Endodermal cell (in vitro differentiated cells): ENCODE data around the gene CEP55. TPM values are rescaled to one million over a fixed set of nuclear protein-coding genes. Genes with fewer than 3 reads are reported as not detected.

Experiments
- DNase-seq: peaks from one replicate; pipeline ENCODE4 v3.0.0-alpha.2; 2017
- H3K27ac ChIP-seq: 2 replicates; pipeline ENCODE4 v1.5.1; 2013; ENCODE audit warnings: mild to moderate bottlenecking, low read depth, low read length, moderate library complexity
- H3K27me3 ChIP-seq: 2 replicates; pipeline ENCODE4 v1.6.1; 2013; ENCODE audit warnings: mild to moderate bottlenecking, low read length, moderate library complexity; ENCODE audit not compliant: insufficient read depth, control insufficient read depth, poor library complexity, severe bottlenecking
- H3K36me3 ChIP-seq: 2 replicates; pipeline ENCODE4 v1.7.0; 2013; ENCODE audit warnings: mild to moderate bottlenecking, low read length, moderate library complexity; ENCODE audit not compliant: control insufficient read depth, insufficient read depth
- H3K4me1 ChIP-seq: one replicate; pipeline ENCODE4 v1.7.0; 2013; ENCODE audit warnings: low read length; ENCODE audit not compliant: control insufficient read depth, insufficient read depth
- H3K4me3 ChIP-seq: 2 replicates; pipeline ENCODE4 v1.5.1; 2013; ENCODE audit warnings: mild to moderate bottlenecking, low read length, moderate library complexity
- H3K9ac ChIP-seq: 2 replicates; pipeline ENCODE4 v1.6.1; 2013; ENCODE audit warnings: mild to moderate bottlenecking, low read length, moderate library complexity; ENCODE audit not compliant: poor library complexity, severe bottlenecking; ENCODE audit errors: extremely low read depth
- H3K9me3 ChIP-seq: 2 replicates; pipeline ENCODE4 v1.6.1; 2013; ENCODE audit warnings: mild to moderate bottlenecking, low read length, moderate library complexity; ENCODE audit not compliant: control insufficient read depth
- H3K27ac Mint-ChIP-seq: 2 replicates; pipeline ENCODE4 v1.8.0; 2020; ENCODE audit warnings: mixed read lengths
- H3K27me3 Mint-ChIP-seq: 2 replicates; pipeline ENCODE4 v1.8.0; 2021; ENCODE audit warnings: mild to moderate bottlenecking, mixed read lengths; ENCODE audit not compliant: insufficient read depth
- H3K36me3 Mint-ChIP-seq: 2 replicates; pipeline ENCODE4 v1.8.0; 2020; ENCODE audit warnings: low read depth, mixed read lengths
- H3K4me1 Mint-ChIP-seq: 2 replicates; pipeline ENCODE4 v1.8.0; 2020; ENCODE audit warnings: mixed read lengths
- H3K4me3 Mint-ChIP-seq: 2 replicates; pipeline ENCODE4 v1.8.0; 2020; ENCODE audit warnings: mild to moderate bottlenecking, moderate library complexity, mixed read lengths
- H3K9me3 Mint-ChIP-seq: 2 replicates; pipeline ENCODE4 v1.8.0; 2020; ENCODE audit warnings: mild to moderate bottlenecking, mixed read lengths
- WGBS, 2 experiments: methylation state at CpG; one replicate each; pipeline versions ENCODE4 v1.1.5 to v1.1.7; 2013; ENCODE audit warnings: missing lambda C conversion rate in 2 of 2, mixed read lengths in 1 of 2; ENCODE audit not compliant: insufficient coverage in 1 of 2, insufficient read length in 1 of 2; 5-methylcytosine and 5-hydroxymethylcytosine counted together
- total RNA-seq, 2 donors: library from RNA; stranded (reverse); fragmentation: NEBNext Ultra II Directional in 1 of 2; extraction: Animal tissue kit (Norgen Biotek cat#: 25700) in 1 of 2; gene quantifications; 2 replicates in 1 of 2; 3 replicates in 1 of 2; pipeline ENCODE4 v1.2.1, GENCODE V29; 2021
- TF ChIP-seq, protein P1 (sequence below): fragments of 200-600 bp; sonication (generic); conservative IDR thresholded peaks from 2 replicates; pipeline ENCODE4 v1.5.0; 2021; ENCODE audit warnings: antibody characterized with exemption, mild to moderate bottlenecking

Gene CEP55
- total RNA-seq, 2 donors from 2014 or later = 50.3 to 66.8 TPM

DNA sequence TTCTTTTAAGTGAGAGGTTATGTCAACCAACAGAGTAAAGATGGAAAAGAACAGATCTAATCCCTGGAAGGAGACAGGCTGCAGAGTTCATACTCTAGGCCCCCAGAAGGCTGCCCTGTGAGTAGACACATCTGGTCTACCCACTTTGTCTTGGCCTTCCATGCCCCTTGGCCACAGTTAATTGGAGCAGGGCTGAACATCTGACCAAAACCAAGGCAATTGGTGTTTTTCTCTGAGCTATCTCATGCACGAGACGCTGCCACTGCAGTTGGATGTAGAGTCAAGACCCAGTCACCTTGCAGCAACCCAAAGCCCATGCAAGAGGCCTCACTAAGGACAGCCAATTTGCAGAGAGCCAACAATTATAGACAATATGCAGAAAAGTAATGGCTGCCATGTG is 23.3 kb upstream of the CEP55 start:
- Mint-ChIP-seq H3K36me3 (peaks cover 17% of the 10 kb centered on the region), H3K27me3 (no peaks in the 10 kb centered on the region), H3K27ac (no peak overlapping the region), H3K9me3 (no peaks in the 10 kb centered on the region), H3K4me3 (no peak overlapping the region), H3K4me1 (peaks cover 33% of the 10 kb centered on the region)
- no peak for DNase-seq
- no peak overlapping the region for H3K27ac ChIP-seq
- WGBS, 2 experiments = 90 to 95% methylated on average over 2 of the region's 2 CpGs
- TF ChIP-seq, protein P1, sequence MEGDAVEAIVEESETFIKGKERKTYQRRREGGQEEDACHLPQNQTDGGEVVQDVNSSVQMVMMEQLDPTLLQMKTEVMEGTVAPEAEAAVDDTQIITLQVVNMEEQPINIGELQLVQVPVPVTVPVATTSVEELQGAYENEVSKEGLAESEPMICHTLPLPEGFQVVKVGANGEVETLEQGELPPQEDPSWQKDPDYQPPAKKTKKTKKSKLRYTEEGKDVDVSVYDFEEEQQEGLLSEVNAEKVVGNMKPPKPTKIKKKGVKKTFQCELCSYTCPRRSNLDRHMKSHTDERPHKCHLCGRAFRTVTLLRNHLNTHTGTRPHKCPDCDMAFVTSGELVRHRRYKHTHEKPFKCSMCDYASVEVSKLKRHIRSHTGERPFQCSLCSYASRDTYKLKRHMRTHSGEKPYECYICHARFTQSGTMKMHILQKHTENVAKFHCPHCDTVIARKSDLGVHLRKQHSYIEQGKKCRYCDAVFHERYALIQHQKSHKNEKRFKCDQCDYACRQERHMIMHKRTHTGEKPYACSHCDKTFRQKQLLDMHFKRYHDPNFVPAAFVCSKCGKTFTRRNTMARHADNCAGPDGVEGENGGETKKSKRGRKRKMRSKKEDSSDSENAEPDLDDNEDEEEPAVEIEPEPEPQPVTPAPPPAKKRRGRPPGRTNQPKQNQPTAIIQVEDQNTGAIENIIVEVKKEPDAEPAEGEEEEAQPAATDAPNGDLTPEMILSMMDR = no peak
- peaks cover 8% of the 10 kb centered on the region for H3K9me3 ChIP-seq
- no peak overlapping the region for H3K4me3 ChIP-seq
- peaks cover 29% of the 10 kb centered on the region for H3K36me3 ChIP-seq
- peaks cover 9% of the 10 kb centered on the region for H3K4me1 ChIP-seq
- H3K9ac ChIP-seq = no peak overlapping the region
- H3K27me3 ChIP-seq = no peaks in the 10 kb centered on the region

DNA sequence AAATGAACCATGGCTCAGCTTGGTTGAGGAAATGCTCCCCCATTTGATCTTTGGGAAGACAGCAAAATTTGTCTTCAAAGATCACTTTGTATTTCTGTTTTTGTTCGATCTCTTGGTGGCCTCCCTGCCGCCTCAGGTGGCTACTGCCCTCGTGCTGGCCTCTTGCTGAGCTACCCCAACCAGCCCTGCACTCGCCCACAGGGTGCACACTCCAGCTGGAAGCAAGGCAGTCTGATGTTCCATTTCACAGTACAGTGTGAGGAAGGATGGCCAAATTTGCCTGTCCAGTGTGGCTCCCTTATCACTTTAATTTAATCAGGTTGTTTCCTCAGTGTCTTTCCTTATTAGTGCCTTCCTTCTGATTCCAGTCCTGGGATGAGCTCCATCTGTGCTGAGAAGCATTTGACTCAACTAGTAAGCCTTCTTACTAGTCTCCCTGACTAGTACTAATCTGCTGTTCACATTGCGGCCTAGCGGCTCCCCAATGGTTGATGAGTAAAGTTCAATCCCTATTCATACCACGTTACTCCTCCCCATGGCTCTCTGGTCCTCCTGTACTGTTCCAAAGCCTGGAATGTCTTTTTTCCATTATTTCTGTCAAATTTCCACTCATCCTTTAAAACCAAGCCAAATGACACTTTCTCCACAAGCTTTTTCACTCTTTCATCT is 22.5 kb upstream of the CEP55 start:
- peaks cover 12% of the 10 kb centered on the region for H3K36me3 Mint-ChIP-seq
- H3K27me3 ChIP-seq = no peaks in the 10 kb centered on the region
- H3K4me1 ChIP-seq = peaks cover 9% of the 10 kb centered on the region
- H3K27me3 Mint-ChIP-seq = no peaks in the 10 kb centered on the region
- H3K9ac ChIP-seq = no peak overlapping the region
- peaks cover 8% of the 10 kb centered on the region for H3K9me3 ChIP-seq
- peaks cover 31% of the 10 kb centered on the region for H3K4me1 Mint-ChIP-seq
- peak; percentile 39 for DNase-seq
- H3K9me3 Mint-ChIP-seq = no peaks in the 10 kb centered on the region
- 73 to 75% methylated on average over 6 to 7 of the region's 7 CpGs for WGBS, 2 experiments
- peaks cover 27% of the 10 kb centered on the region for H3K36me3 ChIP-seq
- no peak overlapping the region for H3K4me3 ChIP-seq
- H3K4me3 Mint-ChIP-seq = no peak overlapping the region
- TF ChIP-seq, protein P1 = no peak
- no peak overlapping the region for H3K27ac Mint-ChIP-seq
- H3K27ac ChIP-seq = no peak overlapping the region

DNA sequence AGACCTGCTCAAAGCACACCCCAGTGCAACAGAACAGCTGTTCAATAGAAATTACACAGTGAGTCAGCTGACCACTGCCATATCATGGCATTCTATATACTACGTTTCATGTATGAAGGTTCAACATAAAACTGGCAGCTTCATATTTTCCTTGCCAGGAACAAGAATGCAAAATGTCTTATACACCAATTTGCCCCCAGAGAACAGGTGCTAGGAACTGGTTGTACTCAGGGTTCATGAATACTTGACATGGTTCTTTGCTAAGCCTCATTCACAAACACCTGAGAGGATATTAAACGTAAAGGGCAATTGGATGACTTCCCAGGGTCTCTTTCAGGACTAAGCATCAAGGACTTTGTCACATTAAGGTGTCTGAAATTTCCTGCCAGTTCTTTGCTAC is 21.2 kb upstream of the CEP55 start:
- no peaks in the 10 kb centered on the region for H3K9me3 Mint-ChIP-seq
- H3K4me3 ChIP-seq = no peak overlapping the region
- H3K27me3 Mint-ChIP-seq = no peaks in the 10 kb centered on the region
- no peak overlapping the region for H3K4me3 Mint-ChIP-seq
- no peak overlapping the region for H3K27ac ChIP-seq
- peaks cover 8% of the 10 kb centered on the region for H3K9me3 ChIP-seq
- TF ChIP-seq, protein P1 = no peak
- H3K9ac ChIP-seq = no peak overlapping the region
- 90 to 94% methylated on average over 2 of the region's 2 CpGs for WGBS, 2 experiments
- peak; percentile 14 for DNase-seq
- H3K27me3 ChIP-seq = no peaks in the 10 kb centered on the region
- H3K4me1 Mint-ChIP-seq = peaks cover 38% of the 10 kb centered on the region
- no peak overlapping the region for H3K27ac Mint-ChIP-seq
- peaks cover 20% of the 10 kb centered on the region for H3K36me3 ChIP-seq
- H3K4me1 ChIP-seq = peaks cover 9% of the 10 kb centered on the region
- peaks cover 7% of the 10 kb centered on the region for H3K36me3 Mint-ChIP-seq
